Neural crest cell (in vitro differentiated cells): ENCODE results near the gene TSC22D4. TPM values are rescaled to one million over a fixed set of nuclear protein-coding genes. Genes with fewer than 3 reads are reported as not detected.

Experiments
- DNase-seq: peaks from one replicate; pipeline ENCODE4 v3.0.0; 2021; ENCODE audit warnings: low read depth, mixed read lengths, low spot score
- H3K27ac Mint-ChIP-seq: one replicate; pipeline ENCODE4 v1.8.0; 2021; ENCODE audit warnings: mild to moderate bottlenecking, mixed read lengths; ENCODE audit not compliant: unreplicated experiment
- H3K27me3 Mint-ChIP-seq: 2 replicates; pipeline ENCODE4 v1.8.0; 2021; ENCODE audit warnings: low read depth, mild to moderate bottlenecking, mixed read lengths
- H3K36me3 Mint-ChIP-seq: 2 replicates; pipeline ENCODE4 v1.8.0; 2021; ENCODE audit warnings: low read depth, mild to moderate bottlenecking, mixed read lengths
- H3K4me1 Mint-ChIP-seq: 2 replicates; pipeline ENCODE4 v1.8.0; 2021; ENCODE audit warnings: mixed read lengths
- H3K4me3 Mint-ChIP-seq: one replicate; pipeline ENCODE4 v1.8.0; 2021; ENCODE audit warnings: mild to moderate bottlenecking, mixed read lengths
- H3K9me3 Mint-ChIP-seq: 2 replicates; pipeline ENCODE4 v1.8.0; 2021; ENCODE audit warnings: mixed read lengths
- total RNA-seq: library from RNA; stranded (reverse); gene quantifications from 2 replicates; pipeline ENCODE4 v1.2.1, GENCODE V29; 2021
- TF ChIP-seq, protein P1 (sequence below): fragments of 200-600 bp; sonication (generic); conservative IDR thresholded peaks from 2 replicates; pipeline ENCODE4 v1.5.0; 2021; ENCODE audit warnings: antibody characterized with exemption, mild to moderate bottlenecking

TSC22D4 gene
- total RNA-seq, 1 donor from 2014 or later: 32.8 TPM

DNA sequence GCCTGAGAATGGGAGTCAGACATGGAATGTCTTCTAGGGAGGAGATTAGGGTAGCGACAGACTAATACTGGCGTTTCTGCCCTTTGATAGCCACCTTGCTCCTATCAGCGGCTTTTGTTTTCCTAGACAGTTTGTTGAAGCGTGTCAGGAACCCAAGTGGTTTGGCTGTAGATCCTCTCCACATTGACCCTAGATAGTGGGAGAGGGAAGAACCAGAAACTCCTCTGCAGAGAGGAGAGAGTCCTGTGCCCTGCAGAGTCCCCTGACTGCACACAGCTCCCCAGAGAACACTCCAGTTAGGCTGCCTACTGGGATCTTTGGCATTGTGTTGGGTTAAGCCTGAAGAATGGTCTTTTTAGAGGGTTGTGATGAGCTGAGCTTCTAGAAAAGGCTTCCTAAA is 47.0 kb downstream of the TSC22D4 start:
- Mint-ChIP-seq H3K27ac (no peak overlapping the region), H3K4me1 (peaks cover 60% of the 10 kb centered on the region), H3K4me3 (peak overlapping the region; percentile 94), H3K27me3 (peaks cover 27% of the 10 kb centered on the region), H3K9me3 (no peaks in the 10 kb centered on the region), H3K36me3 (peaks cover 27% of the 10 kb centered on the region)
- TF ChIP-seq, protein P1, sequence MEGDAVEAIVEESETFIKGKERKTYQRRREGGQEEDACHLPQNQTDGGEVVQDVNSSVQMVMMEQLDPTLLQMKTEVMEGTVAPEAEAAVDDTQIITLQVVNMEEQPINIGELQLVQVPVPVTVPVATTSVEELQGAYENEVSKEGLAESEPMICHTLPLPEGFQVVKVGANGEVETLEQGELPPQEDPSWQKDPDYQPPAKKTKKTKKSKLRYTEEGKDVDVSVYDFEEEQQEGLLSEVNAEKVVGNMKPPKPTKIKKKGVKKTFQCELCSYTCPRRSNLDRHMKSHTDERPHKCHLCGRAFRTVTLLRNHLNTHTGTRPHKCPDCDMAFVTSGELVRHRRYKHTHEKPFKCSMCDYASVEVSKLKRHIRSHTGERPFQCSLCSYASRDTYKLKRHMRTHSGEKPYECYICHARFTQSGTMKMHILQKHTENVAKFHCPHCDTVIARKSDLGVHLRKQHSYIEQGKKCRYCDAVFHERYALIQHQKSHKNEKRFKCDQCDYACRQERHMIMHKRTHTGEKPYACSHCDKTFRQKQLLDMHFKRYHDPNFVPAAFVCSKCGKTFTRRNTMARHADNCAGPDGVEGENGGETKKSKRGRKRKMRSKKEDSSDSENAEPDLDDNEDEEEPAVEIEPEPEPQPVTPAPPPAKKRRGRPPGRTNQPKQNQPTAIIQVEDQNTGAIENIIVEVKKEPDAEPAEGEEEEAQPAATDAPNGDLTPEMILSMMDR: no peak
- DNase-seq: no peak

DNA sequence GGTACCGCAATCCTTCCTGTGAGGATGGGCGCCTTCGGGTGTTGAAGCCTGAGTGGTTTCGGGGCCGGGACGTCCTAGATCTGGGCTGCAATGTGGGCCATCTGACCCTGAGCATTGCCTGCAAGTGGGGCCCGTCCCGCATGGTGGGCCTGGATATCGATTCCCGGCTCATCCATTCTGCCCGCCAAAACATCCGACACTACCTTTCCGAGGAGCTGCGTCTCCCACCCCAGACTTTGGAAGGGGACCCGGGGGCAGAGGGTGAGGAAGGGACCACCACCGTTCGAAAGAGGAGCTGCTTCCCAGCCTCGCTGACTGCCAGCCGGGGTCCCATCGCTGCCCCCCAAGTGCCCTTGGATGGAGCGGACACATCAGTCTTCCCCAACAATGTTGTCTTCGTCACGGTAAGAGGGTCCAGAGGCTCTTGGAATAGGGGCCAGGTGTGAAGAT is 47.7 kb downstream of the TSC22D4 start:
- no peaks in the 10 kb centered on the region for H3K9me3 Mint-ChIP-seq
- TF ChIP-seq, protein P1: no peak
- DNase-seq: no peak
- peak overlapping the region; percentile 94 for H3K4me3 Mint-ChIP-seq
- H3K27ac Mint-ChIP-seq: no peak overlapping the region
- H3K36me3 Mint-ChIP-seq: peaks cover 24% of the 10 kb centered on the region
- H3K4me1 Mint-ChIP-seq: peaks cover 57% of the 10 kb centered on the region
- H3K27me3 Mint-ChIP-seq: peaks cover 24% of the 10 kb centered on the region

DNA sequence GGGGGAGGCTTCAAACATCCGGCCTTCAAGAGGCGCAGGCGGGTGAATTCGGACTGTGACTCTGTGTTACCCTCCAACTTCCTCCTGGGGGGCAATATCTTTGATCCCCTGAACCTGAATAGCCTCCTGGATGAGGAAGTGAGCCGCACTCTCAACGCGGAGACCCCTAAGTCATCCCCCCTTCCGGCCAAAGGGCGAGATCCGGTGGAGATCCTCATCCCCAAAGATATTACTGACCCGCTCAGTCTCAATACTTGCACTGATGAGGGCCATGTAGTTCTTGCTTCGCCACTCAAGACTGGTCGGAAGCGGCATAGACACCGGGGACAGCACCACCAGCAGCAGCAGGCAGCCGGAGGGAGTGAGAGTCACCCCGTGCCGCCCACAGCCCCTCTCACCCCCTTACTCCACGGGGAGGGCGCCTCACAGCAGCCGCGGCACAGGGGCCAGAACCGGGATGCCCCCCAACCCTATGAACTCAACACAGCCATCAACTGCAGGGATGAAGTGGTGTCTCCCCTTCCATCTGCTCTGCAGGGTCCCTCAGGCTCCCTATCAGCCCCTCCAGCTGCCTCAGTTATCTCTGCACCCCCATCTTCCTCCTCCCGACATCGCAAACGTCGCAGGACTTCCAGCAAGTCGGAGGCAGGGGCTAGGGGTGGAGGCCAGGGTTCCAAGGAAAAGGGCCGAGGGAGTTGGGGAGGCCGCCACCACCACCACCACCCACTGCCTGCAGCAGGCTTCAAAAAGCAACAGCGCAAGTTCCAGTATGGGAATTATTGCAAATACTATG is 48.3 kb downstream of the TSC22D4 start:
- H3K4me1 Mint-ChIP-seq: peaks cover 55% of the 10 kb centered on the region
- DNase-seq: no peak
- peak overlapping the region; percentile 86 for H3K27ac Mint-ChIP-seq
- TF ChIP-seq, protein P1: no peak
- H3K27me3 Mint-ChIP-seq: peaks cover 26% of the 10 kb centered on the region
- peak overlapping the region; percentile 94 for H3K4me3 Mint-ChIP-seq
- no peaks in the 10 kb centered on the region for H3K9me3 Mint-ChIP-seq
- peaks cover 23% of the 10 kb centered on the region for H3K36me3 Mint-ChIP-seq

DNA sequence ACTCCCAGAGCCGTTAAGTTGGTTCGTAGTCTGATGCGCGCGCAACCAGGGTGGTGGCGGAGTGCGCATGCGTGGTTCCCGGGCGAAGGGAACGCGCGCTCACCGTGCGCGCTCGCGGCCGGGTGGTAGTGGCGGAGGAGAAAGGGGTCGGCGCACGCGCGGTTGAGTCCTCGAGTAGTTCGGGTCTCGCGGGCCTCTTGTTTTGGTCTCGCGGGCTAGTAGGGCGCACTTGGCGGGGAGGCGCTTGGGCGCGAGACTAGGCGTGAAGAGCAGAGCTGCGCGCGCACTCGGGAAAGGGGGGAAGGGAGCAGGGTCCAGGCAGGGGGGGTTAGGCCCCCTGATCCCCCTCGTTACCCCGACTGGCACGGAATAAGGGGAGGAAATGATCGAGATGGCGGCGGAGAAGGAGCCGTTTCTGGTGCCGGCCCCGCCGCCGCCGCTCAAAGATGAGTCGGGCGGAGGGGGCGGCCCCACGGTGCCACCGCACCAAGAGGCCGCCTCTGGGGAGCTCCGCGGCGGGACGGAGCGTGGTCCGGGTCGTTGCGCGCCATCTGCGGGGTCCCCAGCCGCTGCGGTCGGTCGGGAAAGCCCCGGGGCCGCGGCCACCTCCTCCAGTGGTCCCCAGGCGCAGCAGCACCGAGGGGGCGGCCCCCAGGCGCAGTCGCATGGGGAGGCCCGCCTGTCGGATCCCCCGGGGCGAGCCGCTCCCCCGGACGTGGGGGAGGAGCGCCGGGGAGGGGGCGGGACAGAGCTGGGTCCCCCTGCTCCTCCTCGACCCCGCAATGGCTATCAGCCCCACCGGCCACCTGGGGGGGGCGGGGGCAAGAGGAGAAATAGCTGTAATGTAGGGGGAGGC is 49.1 kb downstream of the TSC22D4 start, which contains the start of gene MEPCE:
Gene MEPCE (plus strand): TSS at position 195 of the 856 bp plus-strand sequence. CDS start 188 bp downstream, at position 383.
- peaks cover 23% of the 10 kb centered on the region for H3K36me3 Mint-ChIP-seq
- TF ChIP-seq, protein P1: no peak
- H3K4me1 Mint-ChIP-seq: peaks cover 50% of the 10 kb centered on the region
- DNase-seq: peak; percentile 100
- H3K27ac Mint-ChIP-seq: peak within 1 kb of the TSS; percentile 100
- H3K27me3 Mint-ChIP-seq: peaks cover 23% of the 10 kb centered on the region
- peak within 1 kb of the TSS; percentile 97 for H3K4me3 Mint-ChIP-seq
- no peaks in the 10 kb centered on the region for H3K9me3 Mint-ChIP-seq

DNA sequence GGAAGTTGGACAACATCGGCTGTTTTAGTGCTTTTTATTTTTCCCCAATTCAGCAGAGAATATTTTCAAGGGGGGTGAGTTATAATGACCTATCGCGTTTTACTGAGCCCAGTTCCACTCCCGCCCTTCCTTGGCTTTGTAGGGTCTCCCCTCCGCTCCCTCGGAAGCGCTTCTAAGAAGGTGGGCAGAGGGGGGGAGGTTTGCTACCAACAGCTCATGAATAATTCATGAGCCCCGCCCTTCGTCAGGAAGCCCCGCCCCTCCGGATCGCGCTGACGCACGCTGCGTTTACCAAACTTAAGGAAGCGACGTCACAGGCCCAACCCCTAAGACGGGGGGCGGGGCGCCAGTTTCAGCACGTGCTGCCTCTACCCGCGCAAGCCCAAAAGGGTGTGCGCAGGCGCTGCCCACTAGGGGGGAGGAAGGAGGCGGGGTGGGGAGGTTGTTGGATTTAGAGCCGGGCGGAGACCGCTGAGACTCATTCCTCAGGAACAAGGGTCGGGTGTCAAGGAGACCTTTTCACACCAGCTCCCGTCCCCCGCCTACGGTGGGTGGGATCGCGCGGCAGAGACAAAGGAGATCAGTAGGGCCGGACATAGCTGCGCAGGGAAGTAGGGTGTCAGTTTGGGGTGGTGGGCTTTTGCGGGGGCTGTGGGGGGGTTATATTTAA is 49.9 kb downstream of the TSC22D4 start:
- H3K4me1 Mint-ChIP-seq: peaks cover 44% of the 10 kb centered on the region
- DNase-seq: peak; percentile 100
- no peaks in the 10 kb centered on the region for H3K9me3 Mint-ChIP-seq
- H3K27me3 Mint-ChIP-seq: peaks cover 23% of the 10 kb centered on the region
- peak overlapping the region; percentile 97 for H3K4me3 Mint-ChIP-seq
- H3K36me3 Mint-ChIP-seq: peaks cover 19% of the 10 kb centered on the region
- TF ChIP-seq, protein P1: no peak
- H3K27ac Mint-ChIP-seq: peak overlapping the region; percentile 100
